HFFc6 (cell line): Measurements from ENCODE around the gene OAS3. TPM values are rescaled to one million over a fixed set of nuclear protein-coding genes. Genes with fewer than 3 reads are reported as not detected.

Experiments
- DNase-seq: peaks from one replicate; pipeline ENCODE4 v3.0.0-alpha.2; 2018
- H3K27ac Mint-ChIP-seq: 2 replicates; pipeline ENCODE4 v1.8.0; 2020; ENCODE audit warnings: mild to moderate bottlenecking, mixed read lengths
- H3K27me3 Mint-ChIP-seq: 2 replicates; pipeline ENCODE4 v1.8.0; 2021; ENCODE audit warnings: mild to moderate bottlenecking, moderate library complexity, mixed read lengths; ENCODE audit not compliant: insufficient read depth
- H3K36me3 Mint-ChIP-seq: 2 replicates; pipeline ENCODE4 v1.8.0; 2021; ENCODE audit warnings: low read depth, mixed read lengths
- H3K4me1 Mint-ChIP-seq: 2 replicates; pipeline ENCODE4 v1.8.0; 2020; ENCODE audit warnings: low read depth, mixed read lengths
- H3K4me3 Mint-ChIP-seq: 2 replicates; pipeline ENCODE4 v1.8.0; 2020; ENCODE audit warnings: mild to moderate bottlenecking, moderate library complexity, mixed read lengths
- H3K9me3 Mint-ChIP-seq: 2 replicates; pipeline ENCODE4 v1.8.0; 2020; ENCODE audit warnings: mild to moderate bottlenecking, mixed read lengths
- total RNA-seq, 6 experiments: library from RNA; stranded (reverse); fragmentation: NEBNext Ultra II Directional; extraction: Animal tissue kit (Norgen Biotek cat#: 25700); gene quantifications; 2 replicates in 1 of 6; 3 replicates in 5 of 6; pipeline ENCODE4 v1.2.3, GENCODE V29; 2021
- TF ChIP-seq, protein P1 (sequence below): fragments of 200-600 bp; sonication (generic); IDR thresholded peaks from 2 replicates; pipeline ENCODE4 v1.5.0; 2021; ENCODE audit warnings: antibody characterized with exemption, mild to moderate bottlenecking

OAS3 gene
- total RNA-seq, 6 experiments from 2014 or later = 3.3 to 11.3 (median 9.0) TPM

DNA sequence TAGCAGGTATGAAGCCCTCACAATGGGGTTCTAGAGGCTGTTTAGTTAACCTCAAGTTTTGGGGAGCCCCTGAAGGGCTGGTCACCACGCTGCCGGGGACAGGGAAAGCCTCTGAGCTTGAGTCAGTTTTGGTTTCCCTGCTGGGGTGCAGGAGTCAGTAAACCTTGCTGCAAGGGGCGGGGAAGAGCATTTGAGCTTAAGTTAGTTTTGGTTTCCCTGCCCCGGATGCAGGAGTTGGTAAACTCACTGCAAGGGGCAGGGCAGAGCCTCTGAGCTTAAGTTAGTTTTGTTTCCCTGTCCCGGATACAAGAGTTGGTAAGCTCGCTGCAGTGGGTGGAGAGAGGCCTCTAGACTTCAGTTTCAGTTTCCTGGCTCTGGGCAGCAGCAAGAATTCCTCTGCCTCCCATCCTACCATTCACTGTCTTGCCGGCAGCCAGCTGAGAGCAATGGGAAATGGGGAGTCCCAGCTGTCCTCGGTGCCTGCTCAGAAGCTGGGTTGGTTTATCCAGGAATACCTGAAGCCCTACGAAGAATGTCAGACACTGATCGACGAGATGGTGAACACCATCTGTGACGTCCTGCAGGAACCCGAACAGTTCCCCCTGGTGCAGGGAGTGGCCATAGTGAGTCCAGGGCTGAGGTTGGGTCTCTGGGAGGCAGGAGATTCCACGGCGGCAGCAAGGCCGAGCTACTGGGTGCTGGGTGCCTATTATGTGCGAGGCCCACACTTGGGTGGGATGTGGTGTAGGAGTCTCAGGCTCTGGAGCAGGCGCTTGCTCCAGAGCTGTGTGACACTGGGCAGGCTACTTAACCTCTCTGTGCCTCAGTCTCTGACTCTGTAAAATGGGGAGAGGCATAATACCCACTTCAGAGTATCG, 40.1 kb downstream of the OAS3 start, which contains the start of gene OAS2:
OAS2 (plus strand) TSS at position 357 of the 878 bp plus-strand sequence; CDS start at position 447, 90 bp downstream.
- peak; percentile 38 for DNase-seq
- Mint-ChIP-seq H3K27me3 (peaks cover 8% of the 10 kb centered on the region), H3K36me3 (no peaks in the 10 kb centered on the region), H3K27ac (peak within 1 kb of the TSS; percentile 68), H3K9me3 (no peaks in the 10 kb centered on the region), H3K4me3 (peak within 1 kb of the TSS; percentile 83), H3K4me1 (peaks cover 6% of the 10 kb centered on the region)
- TF ChIP-seq, protein P1, sequence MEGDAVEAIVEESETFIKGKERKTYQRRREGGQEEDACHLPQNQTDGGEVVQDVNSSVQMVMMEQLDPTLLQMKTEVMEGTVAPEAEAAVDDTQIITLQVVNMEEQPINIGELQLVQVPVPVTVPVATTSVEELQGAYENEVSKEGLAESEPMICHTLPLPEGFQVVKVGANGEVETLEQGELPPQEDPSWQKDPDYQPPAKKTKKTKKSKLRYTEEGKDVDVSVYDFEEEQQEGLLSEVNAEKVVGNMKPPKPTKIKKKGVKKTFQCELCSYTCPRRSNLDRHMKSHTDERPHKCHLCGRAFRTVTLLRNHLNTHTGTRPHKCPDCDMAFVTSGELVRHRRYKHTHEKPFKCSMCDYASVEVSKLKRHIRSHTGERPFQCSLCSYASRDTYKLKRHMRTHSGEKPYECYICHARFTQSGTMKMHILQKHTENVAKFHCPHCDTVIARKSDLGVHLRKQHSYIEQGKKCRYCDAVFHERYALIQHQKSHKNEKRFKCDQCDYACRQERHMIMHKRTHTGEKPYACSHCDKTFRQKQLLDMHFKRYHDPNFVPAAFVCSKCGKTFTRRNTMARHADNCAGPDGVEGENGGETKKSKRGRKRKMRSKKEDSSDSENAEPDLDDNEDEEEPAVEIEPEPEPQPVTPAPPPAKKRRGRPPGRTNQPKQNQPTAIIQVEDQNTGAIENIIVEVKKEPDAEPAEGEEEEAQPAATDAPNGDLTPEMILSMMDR = no peak

DNA sequence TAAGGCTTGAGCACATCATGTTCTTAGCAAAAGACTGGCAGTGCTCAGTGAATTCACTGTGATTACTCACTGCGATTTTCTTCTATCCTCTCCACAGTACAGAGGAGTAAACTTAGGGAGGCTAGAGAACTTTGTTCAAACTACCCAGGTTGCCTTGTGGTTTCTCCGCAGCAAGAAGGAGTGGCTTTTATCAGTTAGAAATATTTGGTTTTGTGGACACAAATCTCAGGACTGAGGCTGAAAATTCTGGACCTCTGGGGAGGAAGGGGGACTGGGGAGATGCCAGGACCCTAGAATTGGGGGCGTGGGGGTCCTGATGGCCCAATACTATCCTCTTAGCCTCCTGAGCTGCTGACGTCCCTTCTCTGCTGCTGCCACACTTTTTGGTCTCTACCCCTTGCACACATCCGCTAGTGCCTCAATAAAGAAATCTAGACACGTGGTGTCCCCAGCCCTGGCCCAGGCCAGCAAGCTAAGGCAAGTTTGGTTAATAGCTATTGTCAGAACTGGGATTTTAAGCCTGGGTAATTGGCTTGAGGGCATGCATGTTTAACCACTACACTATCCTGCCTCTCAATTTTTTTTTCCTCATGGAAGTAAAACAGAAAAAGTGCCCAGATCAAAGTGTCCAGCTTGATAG, 40.9 kb downstream of the OAS3 start:
- no peaks in the 10 kb centered on the region for H3K9me3 Mint-ChIP-seq
- H3K27me3 Mint-ChIP-seq = peaks cover 9% of the 10 kb centered on the region
- no peak for DNase-seq
- TF ChIP-seq, protein P1 = no peak
- H3K4me3 Mint-ChIP-seq = no peak overlapping the region
- peaks cover 6% of the 10 kb centered on the region; the same call in 1 of the 2 replicates for H3K4me1 Mint-ChIP-seq
- H3K27ac Mint-ChIP-seq = no peak overlapping the region
- H3K36me3 Mint-ChIP-seq = no peaks in the 10 kb centered on the region

DNA sequence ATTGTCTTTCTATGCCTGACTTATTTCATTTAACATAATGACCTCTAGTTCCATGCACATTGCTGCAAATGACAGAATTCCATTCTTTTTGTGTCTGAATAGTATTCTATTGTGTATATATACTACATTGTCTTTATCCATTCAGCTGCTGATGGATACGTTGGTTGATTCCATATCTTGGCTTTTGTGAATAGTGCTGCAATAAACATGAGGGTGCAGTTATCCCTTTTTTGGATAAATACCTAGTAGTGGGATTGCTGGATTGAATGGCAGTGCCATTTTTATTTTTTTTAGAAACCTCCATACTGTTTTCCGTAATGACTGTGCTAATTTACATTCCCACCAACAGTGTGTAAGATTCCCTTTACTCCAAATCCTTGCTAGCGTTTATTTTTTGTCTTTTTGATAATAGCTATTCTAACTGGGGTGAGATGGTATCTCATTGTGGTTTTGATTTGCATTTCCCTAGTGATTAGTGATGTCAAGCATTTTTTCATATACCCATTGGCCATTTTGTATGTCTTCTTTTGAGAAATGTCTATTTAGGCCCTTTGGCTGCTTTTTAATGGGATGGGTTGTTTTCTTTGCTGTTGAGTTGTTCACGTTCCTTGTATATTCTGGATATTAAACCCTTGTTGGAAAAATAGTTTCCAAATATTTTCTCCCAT, 42.4 kb downstream of the OAS3 start:
- Mint-ChIP-seq H3K4me1 (peaks cover 6% of the 10 kb centered on the region; the same call in 1 of the 2 replicates), H3K9me3 (no peaks in the 10 kb centered on the region), H3K36me3 (no peaks in the 10 kb centered on the region), H3K4me3 (no peak overlapping the region), H3K27me3 (peaks cover 7% of the 10 kb centered on the region), H3K27ac (no peak overlapping the region)
- TF ChIP-seq, protein P1 = no peak
- no peak for DNase-seq

GRCh38 chr12:112985642-112986290, 47.5 kb downstream of the OAS3 start:
- Mint-ChIP-seq H3K27me3 (peaks cover 11% of the 10 kb centered on the region), H3K4me3 (no peak overlapping the region), H3K4me1 (no peaks in the 10 kb centered on the region), H3K27ac (no peak overlapping the region), H3K9me3 (no peaks in the 10 kb centered on the region), H3K36me3 (no peaks in the 10 kb centered on the region)
- TF ChIP-seq, protein P1 = no peak
- DNase-seq = no peak

- Mint-ChIP-seq H3K27ac (no peak overlapping the region), H3K27me3 (peaks cover 11% of the 10 kb centered on the region), H3K4me3 (no peak overlapping the region), H3K4me1 (no peaks in the 10 kb centered on the region), H3K36me3 (no peaks in the 10 kb centered on the region), H3K9me3 (no peaks in the 10 kb centered on the region)
- DNase-seq = no peak
- TF ChIP-seq, protein P1 = no peak
Measured at GRCh38 chr12:112986291-112986800, 48.1 kb downstream of the OAS3 start.
